HEK293T (cell line): Measurements from ENCODE around the gene CCM2.

Source experiments
- CTCF ChIA-PET: fragments of 350-600 bp; formaldehyde crosslinking; extraction: SDS; loops from one replicate; lab custom pipeline; 2021; ENCODE audit warnings: antibody characterized with exemption, inconsistent platforms; lab: Yijun Ruan, JAX
- POLR2A ChIA-PET: fragments of 350-600 bp; formaldehyde crosslinking; extraction: SDS; loops from one replicate; lab custom pipeline; 2020; ENCODE audit warnings: antibody characterized with exemption, inconsistent platforms; lab: Yijun Ruan, JAX
- DNase-seq: peaks from one replicate; pipeline ENCODE4 v3.0.0; 2012; ENCODE audit warnings: mixed read lengths; ENCODE audit errors: extremely low spot score
- ARNT ChIP-seq: fragments of 450-650 bp; IDR thresholded peaks from 2 replicates; pipeline ENCODE4 v1.6.1; 2017; ENCODE audit warnings: mild to moderate bottlenecking
- BHLHE40 ChIP-seq: fragments of 450-650 bp; IDR thresholded peaks from 2 replicates; pipeline ENCODE4 v1.6.1; 2016; ENCODE audit warnings: mild to moderate bottlenecking, moderate library complexity, borderline replicate concordance
- CTBP1 ChIP-seq: fragments of 450-650 bp; IDR thresholded peaks from 2 replicates; pipeline ENCODE4 v1.6.1; 2016; ENCODE audit warnings: borderline replicate concordance
- ELF4 ChIP-seq: fragments of 450-650 bp; IDR thresholded peaks from 2 replicates; pipeline ENCODE4 v1.6.1; 2017; ENCODE audit warnings: antibody characterized with exemption
- FOXA1 ChIP-seq: fragments of 450-650 bp; IDR thresholded peaks from 2 replicates; pipeline ENCODE4 v1.6.1; 2016; ENCODE audit warnings: mild to moderate bottlenecking
- FOXK2 ChIP-seq: fragments of 450-650 bp; IDR thresholded peaks from 2 replicates; pipeline ENCODE4 v1.6.1; 2016; ENCODE audit warnings: mild to moderate bottlenecking
- FOXM1 ChIP-seq: fragments of 450-650 bp; IDR thresholded peaks from 2 replicates; pipeline ENCODE4 v1.6.1; 2017; ENCODE audit warnings: mild to moderate bottlenecking, borderline replicate concordance
- HDGF ChIP-seq: fragments of 450-650 bp; IDR thresholded peaks from 2 replicates; pipeline ENCODE4 v1.6.1; 2017; ENCODE audit warnings: antibody characterized with exemption, borderline replicate concordance
- L3MBTL2 ChIP-seq: fragments of 450-650 bp; conservative IDR thresholded peaks from 2 replicates; pipeline ENCODE4 v1.6.1; 2016; ENCODE audit warnings: mild to moderate bottlenecking
- LEF1 ChIP-seq: fragments of 450-650 bp; IDR thresholded peaks from 2 replicates; pipeline ENCODE4 v1.6.1; 2017; ENCODE audit warnings: mild to moderate bottlenecking, borderline replicate concordance
- NFRKB ChIP-seq: fragments of 450-650 bp; IDR thresholded peaks from 2 replicates; pipeline ENCODE4 v1.6.1; 2016; ENCODE audit warnings: mild to moderate bottlenecking, moderate library complexity
- SP1 ChIP-seq: fragments of 450-650 bp; IDR thresholded peaks from 2 replicates; pipeline ENCODE4 v1.6.1; 2017
- SUZ12 ChIP-seq: fragments of 450-650 bp; IDR thresholded peaks from 2 replicates; pipeline ENCODE4 v1.6.1; 2016; ENCODE audit warnings: mild to moderate bottlenecking
- TARDBP ChIP-seq: fragments of 450-650 bp; IDR thresholded peaks from 2 replicates; pipeline ENCODE4 v1.6.1; 2016
- ZNF384 ChIP-seq: fragments of 450-650 bp; IDR thresholded peaks from 2 replicates; pipeline ENCODE4 v1.6.1; 2016
- TF ChIP-seq, protein P1 (sequence below): fragments of 450-650 bp; IDR thresholded peaks from 2 replicates; pipeline ENCODE4 v1.6.1; 2016

CCM2 gene

GRCh38 chr7:44963364-44964290, 36.4 kb upstream of the CCM2 start:
- no peak for TF ChIP-seq FOXA1
- no peak for TF ChIP-seq FOXK2
- no peak for TF ChIP-seq L3MBTL2
- no peak for TF ChIP-seq ELF4
- TF ChIP-seq ARNT, result no peak
- TF ChIP-seq, protein P1, sequence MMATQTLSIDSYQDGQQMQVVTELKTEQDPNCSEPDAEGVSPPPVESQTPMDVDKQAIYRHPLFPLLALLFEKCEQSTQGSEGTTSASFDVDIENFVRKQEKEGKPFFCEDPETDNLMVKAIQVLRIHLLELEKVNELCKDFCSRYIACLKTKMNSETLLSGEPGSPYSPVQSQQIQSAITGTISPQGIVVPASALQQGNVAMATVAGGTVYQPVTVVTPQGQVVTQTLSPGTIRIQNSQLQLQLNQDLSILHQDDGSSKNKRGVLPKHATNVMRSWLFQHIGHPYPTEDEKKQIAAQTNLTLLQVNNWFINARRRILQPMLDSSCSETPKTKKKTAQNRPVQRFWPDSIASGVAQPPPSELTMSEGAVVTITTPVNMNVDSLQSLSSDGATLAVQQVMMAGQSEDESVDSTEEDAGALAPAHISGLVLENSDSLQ, result no peak
- TF ChIP-seq LEF1, result no peak
- TF ChIP-seq SP1, result no peak
- no peak for TF ChIP-seq BHLHE40
- TF ChIP-seq NFRKB, result no peak
- no peak for TF ChIP-seq HDGF
- TF ChIP-seq CTBP1, result no peak
- no peak for TF ChIP-seq SUZ12
- no peak for TF ChIP-seq ZNF384
- TF ChIP-seq TARDBP, result no peak
- no peak for TF ChIP-seq FOXM1
- CTCF ChIA-PET, result interaction anchor here (0.6 to 2.1 kb wide), 3 partner anchors 10 to 113 kb away, joined by 3 to 17 read pairs (median 4); no protein-coding TSS in a partner anchor
- POLR2A ChIA-PET, result no interaction called here

GRCh38 chr7:44964384-44964830, 35.6 kb upstream of the CCM2 start:
- TF ChIP-seq LEF1 (no peak), ZNF384 (no peak), SP1 (no peak), SUZ12 (no peak), ELF4 (no peak), BHLHE40 (no peak), ARNT (no peak), TARDBP (no peak), FOXA1 (no peak), FOXK2 (no peak), FOXM1 (no peak), CTBP1 (no peak), L3MBTL2 (no peak), NFRKB (no peak), HDGF (no peak)
- TF ChIP-seq, protein P1, result no peak
- ChIA-PET POLR2A (interaction anchor here (1.0 kb wide), 1 partner anchor 148 kb away, joined by 3 read pairs; the partner anchor contains the start of gene TBRG4), CTCF (interaction anchor here (0.6 to 2.1 kb wide), 4 partner anchors 9 to 114 kb away, joined by 3 to 17 read pairs (median 4); no protein-coding TSS in a partner anchor)
- DNase-seq, result peak; percentile 42

More at GRCh38 chr7:44963364-44964290, 36.4 kb upstream of the CCM2 start:
- DNase-seq, result no peak

DNA sequence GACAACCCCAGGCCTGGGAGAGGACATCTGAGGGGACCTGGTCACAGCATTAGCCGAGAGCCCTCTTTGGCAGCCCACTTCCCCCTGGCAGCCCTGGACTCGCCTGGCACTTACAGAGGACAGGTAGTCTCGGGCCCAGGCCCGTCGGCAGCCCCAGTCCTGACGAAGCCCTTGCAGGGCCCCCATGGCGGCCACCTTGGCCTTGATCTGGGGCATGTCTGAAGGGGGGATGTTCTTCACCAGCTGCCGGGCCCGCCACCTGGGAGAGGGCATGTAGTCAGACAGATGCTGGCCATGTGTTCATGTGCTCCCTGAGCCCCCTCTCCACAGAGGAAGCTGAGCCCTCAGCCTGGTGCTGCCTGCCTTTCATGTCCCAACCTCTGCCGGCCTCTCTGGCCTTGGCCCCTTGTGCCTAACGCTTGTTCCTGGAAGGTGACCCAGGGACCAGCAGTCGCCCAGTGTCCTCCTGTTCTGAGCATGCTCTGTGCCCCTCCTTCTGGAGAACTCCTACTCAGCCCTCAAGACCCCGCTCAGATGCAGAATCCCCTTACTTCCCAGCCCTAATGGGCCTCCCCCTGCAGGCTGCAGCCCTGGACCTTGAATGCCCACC, 35.1 kb upstream of the CCM2 start:
- no peak for TF ChIP-seq ARNT
- no peak for DNase-seq
- POLR2A ChIA-PET, result interaction anchor here (1.0 kb wide), 1 partner anchor 147 kb away, joined by 3 read pairs; the partner anchor contains the start of gene TBRG4
- CTCF ChIA-PET, result interaction anchor here (0.6 to 2.1 kb wide), 2 partner anchors 9 to 44 kb away, joined by 3 to 17 read pairs; no protein-coding TSS in a partner anchor

- DNase-seq, result no peak
- ChIA-PET CTCF (interaction anchor here (2.1 kb wide), 1 partner anchor 8 kb away, joined by 17 read pairs; no protein-coding TSS in a partner anchor), POLR2A (interaction anchor here (1.0 kb wide), 1 partner anchor 146 kb away, joined by 3 read pairs; the partner anchor contains the start of gene TBRG4)
- TF ChIP-seq NFRKB (no peak), SUZ12 (no peak), L3MBTL2 (no peak), CTBP1 (no peak), ELF4 (no peak), FOXM1 (no peak), ZNF384 (no peak), FOXA1 (no peak), BHLHE40 (no peak), FOXK2 (no peak), ARNT (no peak), HDGF (no peak), LEF1 (no peak), SP1 (no peak), TARDBP (no peak)
- TF ChIP-seq, protein P1, result no peak
Measured at GRCh38 chr7:44965441-44965903, 34.5 kb upstream of the CCM2 start.

DNA sequence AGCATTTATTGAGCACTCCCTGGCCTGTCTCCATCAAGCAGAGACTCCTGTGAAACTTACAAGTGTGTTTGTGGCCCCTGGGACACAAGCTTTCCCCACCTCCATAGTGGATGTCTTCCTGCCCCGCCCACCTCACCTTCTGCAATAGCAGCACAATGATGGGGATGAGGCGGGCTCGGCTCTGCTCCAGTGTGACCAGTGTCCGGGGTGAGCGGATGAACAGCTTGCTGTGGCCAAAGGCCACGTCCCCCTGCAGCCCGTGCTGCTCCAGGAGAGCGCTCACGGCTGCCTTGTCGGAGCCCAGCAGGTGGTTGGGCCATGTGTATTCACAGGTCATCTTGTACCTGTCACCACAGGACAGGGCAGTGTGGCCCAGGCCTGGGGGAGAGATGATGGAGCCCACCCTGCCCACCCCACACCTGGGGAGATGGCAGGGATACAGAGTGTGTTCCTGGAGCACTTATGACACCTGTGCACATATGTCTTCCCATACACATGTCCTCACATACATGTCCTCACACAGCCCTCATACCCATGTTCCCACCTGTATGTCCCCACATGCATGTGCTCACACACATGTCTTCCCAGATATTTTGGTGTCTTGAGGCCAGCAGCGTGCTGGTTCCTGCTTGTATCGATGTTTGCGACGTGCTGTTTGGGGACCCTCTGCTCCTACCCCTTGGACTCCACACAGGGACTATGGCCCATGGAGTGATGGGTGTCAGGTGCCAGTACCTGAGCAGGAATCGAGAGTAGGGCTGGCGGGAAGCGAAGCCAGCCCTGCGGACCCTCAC, 33.9 kb upstream of the CCM2 start:
- TF ChIP-seq ELF4 (no peak), SUZ12 (no peak)
- ChIA-PET CTCF (no interaction called here), POLR2A (no interaction called here)
- DNase-seq, result no peak
